Gastroesophageal sphincter (tissue), 4 donors: ENCODE data around the gene CASQ1. TPM values are rescaled to one million over a fixed set of nuclear protein-coding genes. Genes with fewer than 3 reads are reported as not detected.

Experiments used
- ATAC-seq: fragments of 150-250 bp; one replicate; pipeline ENCODE4 v1.9.1; 2016; ENCODE audit warnings: mild to moderate bottlenecking, moderate library complexity
- H3K27ac ChIP-seq, 4 donors: fragments of 200-600 bp; sonication (generic) in 3 of 4; 1 replicate in 3 of 4; 2 replicates in 1 of 4; pipeline ENCODE4 v1.5.1; 2016 to 2019
- H3K27me3 ChIP-seq: fragments of 200-600 bp; sonication (generic); one replicate; pipeline ENCODE4 v1.5.1; 2019
- H3K36me3 ChIP-seq, 2 donors: fragments of 200-600 bp; sonication (generic); one replicate each; pipeline ENCODE4 v1.5.1; 2019; ENCODE audit warnings: control low read depth in 1 of 2
- H3K4me1 ChIP-seq, 3 donors: fragments of 200-600 bp; sonication (generic); 1 replicate in 2 of 3; 2 replicates in 1 of 3; pipeline ENCODE4 v1.5.1; 2016 to 2019; ENCODE audit warnings: control low read depth in 2 of 3
- H3K4me3 ChIP-seq, 2 donors: fragments of 200-600 bp; sonication (generic); one replicate each; pipeline ENCODE4 v1.5.1; 2019; ENCODE audit warnings: mild to moderate bottlenecking in 1 of 2, moderate library complexity in 1 of 2
- H3K9me3 ChIP-seq, 3 donors: fragments of 200-600 bp; sonication (generic); one replicate each; pipeline ENCODE4 v1.5.1; 2017 to 2019; ENCODE audit warnings: control low read depth in 2 of 3
- CTCF ChIP-seq, 4 experiments: fragments of 200-600 bp in 2 of 4; fragments of 450-650 bp in 2 of 4; sonication (generic) in 1 of 4; IDR thresholded peaks; one replicate each; pipeline ENCODE4 v1.5.1; 2017 to 2019; ENCODE audit warnings: antibody characterized with exemption in 4 of 4, mild to moderate bottlenecking in 2 of 4, moderate library complexity in 2 of 4
- EP300 ChIP-seq: sonication (generic); formaldehyde crosslinking; IDR thresholded peaks from one replicate; pipeline ENCODE4 v1.6.1; 2017; ENCODE audit warnings: antibody characterized with exemption, mild to moderate bottlenecking
- POLR2A ChIP-seq, 2 donors: fragments of 450-650 bp; IDR thresholded peaks; one replicate each; pipeline ENCODE4 v1.6.1; 2017; ENCODE audit warnings: antibody characterized with exemption in 2 of 2, mild to moderate bottlenecking in 2 of 2, moderate library complexity in 1 of 2
- POLR2AphosphoS5 ChIP-seq: sonication (generic); formaldehyde crosslinking; IDR thresholded peaks from one replicate; pipeline ENCODE4 v1.6.1; 2017; ENCODE audit warnings: antibody characterized with exemption
- WGBS, 2 donors: methylation state at CpG; one replicate each; pipeline ENCODE4 v1.1.5; 2018; ENCODE audit warnings: low coverage in 1 of 2; 5-methylcytosine and 5-hydroxymethylcytosine counted together
- total RNA-seq, 4 donors: library from RNA; depleted of rRNA; stranded (reverse); fragments of >200 nt; gene quantifications; one replicate each; pipeline ENCODE4 v1.1.0, GENCODE V29; 2016

The CASQ1 gene
- total RNA-seq, 4 donors from 2014 or later = 1.3 to 8.8 (median 2.2) TPM

- no peak for ATAC-seq
- Histone ChIP-seq H3K27me3 (no peaks in the 10 kb centered on the region), H3K36me3 (no peaks in the 10 kb centered on the region), H3K4me1 (peaks cover 1 to 42% (median 17%) of the 10 kb centered on the region in 3 donors), H3K4me3 (no peak overlapping the region), H3K9me3 (no peaks in the 10 kb centered on the region), H3K27ac (no peak overlapping the region)
- 90% methylated on average over 6 of the region's 7 CpGs; no CpG with 5 or more reads in 1 of the 2 donors for WGBS, 2 donors
- TF ChIP-seq POLR2AphosphoS5 (no peak), POLR2A (IDR thresholded peaks at IDR 0.05) (no peak), EP300 (no peak), CTCF (IDR thresholded peaks at IDR 0.05) (no peak)
Measured at GRCh38 chr1:160188341-160188740, 2.0 kb upstream of the CASQ1 start.

GRCh38 chr1:160191756-160192155 is 1.4 kb downstream of the CASQ1 start:
- WGBS, 2 donors = no CpG with 5 or more reads among the region's 3 CpGs
- no peak for ATAC-seq
- Histone ChIP-seq H3K9me3 (no peaks in the 10 kb centered on the region), H3K36me3 (no peaks in the 10 kb centered on the region), H3K27me3 (no peaks in the 10 kb centered on the region), H3K27ac (peak overlapping the region in 1 of 4 donors; percentile 60), H3K4me3 (no peak overlapping the region), H3K4me1 (peaks cover 3 to 46% (median 18%) of the 10 kb centered on the region in 3 donors)
- TF ChIP-seq POLR2AphosphoS5 (no peak), CTCF (IDR thresholded peaks at IDR 0.05) (no peak), POLR2A (IDR thresholded peaks at IDR 0.05) (no peak), EP300 (no peak)

DNA sequence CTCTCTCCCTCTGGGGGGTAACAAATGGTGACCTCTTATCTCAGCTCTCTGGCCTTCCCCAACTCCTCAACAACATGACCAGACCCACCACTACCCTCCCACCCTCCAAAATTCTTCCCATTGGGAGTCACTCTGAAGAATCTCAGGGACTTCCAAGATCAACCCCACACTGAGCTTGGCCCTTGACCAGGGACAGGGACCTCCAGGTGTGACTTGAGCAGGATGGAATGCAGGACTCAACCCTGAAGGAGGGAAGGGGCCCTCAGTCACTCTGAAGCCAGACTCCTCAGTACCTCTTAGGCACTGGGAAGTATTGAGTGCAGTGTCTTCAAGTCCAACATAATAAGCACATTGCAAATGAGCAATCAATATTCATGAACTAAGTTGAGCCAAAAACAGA is 1.9 kb downstream of the CASQ1 start:
- Histone ChIP-seq H3K36me3 (no peaks in the 10 kb centered on the region), H3K4me3 (no peak overlapping the region), H3K4me1 (peaks cover 3 to 46% (median 18%) of the 10 kb centered on the region in 3 donors), H3K27ac (peak overlapping the region in 1 of 4 donors; percentile 60), H3K27me3 (no peaks in the 10 kb centered on the region), H3K9me3 (no peaks in the 10 kb centered on the region)
- TF ChIP-seq POLR2AphosphoS5 = no peak
- TF ChIP-seq CTCF (IDR thresholded peaks at IDR 0.05) = no peak
- TF ChIP-seq EP300 = no peak
- TF ChIP-seq POLR2A (IDR thresholded peaks at IDR 0.05) = no peak
- no peak for ATAC-seq

DNA sequence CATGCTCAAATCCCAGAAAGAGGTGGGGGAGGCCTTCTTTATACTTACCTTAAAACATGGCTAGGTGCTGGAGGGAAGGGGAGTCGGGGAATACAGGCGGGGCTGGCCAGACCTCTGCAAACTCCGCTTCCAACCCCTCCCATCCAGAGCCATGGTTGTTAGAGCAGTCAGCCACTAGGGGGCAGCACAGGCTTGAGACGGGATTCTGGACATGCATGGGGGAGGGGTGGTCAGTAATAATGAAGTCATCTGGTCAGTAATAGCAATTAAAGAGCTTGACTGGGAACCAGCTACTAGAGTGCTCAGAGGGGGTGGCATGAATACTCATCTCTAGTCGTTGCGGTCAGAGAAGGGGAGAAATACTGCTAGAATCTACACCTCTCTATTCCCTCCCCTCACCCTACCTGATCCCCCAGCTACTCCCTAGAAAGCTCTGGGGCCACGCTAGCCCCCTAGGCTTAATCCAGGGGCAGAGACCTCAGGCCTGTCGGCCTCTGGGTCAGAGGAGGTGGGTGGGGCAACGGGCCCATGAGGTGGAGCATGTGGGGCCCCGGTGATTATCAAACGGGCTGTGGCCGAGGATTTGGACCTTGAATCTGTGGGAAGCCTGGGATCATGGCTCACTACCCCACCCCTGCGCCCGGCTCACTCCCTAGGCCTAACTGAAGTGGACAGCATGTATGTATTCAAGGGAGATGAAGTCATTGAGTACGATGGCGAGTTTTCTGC is 2.9 kb downstream of the CASQ1 start:
- Histone ChIP-seq H3K36me3 (no peaks in the 10 kb centered on the region), H3K4me3 (no peak overlapping the region), H3K9me3 (no peaks in the 10 kb centered on the region), H3K4me1 (peaks cover 3 to 46% (median 18%) of the 10 kb centered on the region in 3 donors), H3K27me3 (no peaks in the 10 kb centered on the region), H3K27ac (peak overlapping the region in 1 of 4 donors; percentile 60)
- WGBS, 2 donors = 22 to 61% methylated on average over 5 to 11 of the region's 16 CpGs
- peak; percentile 77 for ATAC-seq
- TF ChIP-seq CTCF (IDR thresholded peaks at IDR 0.05) = peak; percentile 97 to 99 (median 98)
- TF ChIP-seq EP300 = no peak
- TF ChIP-seq POLR2A (IDR thresholded peaks at IDR 0.05) = no peak
- TF ChIP-seq POLR2AphosphoS5 = no peak
